ENCODE results near the gene GGT7.
A peak's percentile ranks its signal among the peaks of the same experiment; 100 is the strongest.
"Not testable (repeated sequence)": the region's sequence is repeated elsewhere in the genome, so short reads cannot be mapped to it uniquely, and the experiment has no call there.

GGT7 gene

GRCh38 chr20:34891166-34892062 lies 18.8 kb upstream of the GGT7 start:
- Mint-ChIP-seq H3K4me1 (ENCODE audit: low read depth) (peaks cover 33% of the 10 kb centered on the region), H3K4me3 (no peak overlapping the region), H3K9me3 (ENCODE audit: low read depth) (no peaks in the 10 kb centered on the region), H3K27ac (peak overlapping the region; percentile 62), H3K27me3 (no peaks in the 10 kb centered on the region), H3K36me3 (peaks cover 9% of the 10 kb centered on the region)

DNA sequence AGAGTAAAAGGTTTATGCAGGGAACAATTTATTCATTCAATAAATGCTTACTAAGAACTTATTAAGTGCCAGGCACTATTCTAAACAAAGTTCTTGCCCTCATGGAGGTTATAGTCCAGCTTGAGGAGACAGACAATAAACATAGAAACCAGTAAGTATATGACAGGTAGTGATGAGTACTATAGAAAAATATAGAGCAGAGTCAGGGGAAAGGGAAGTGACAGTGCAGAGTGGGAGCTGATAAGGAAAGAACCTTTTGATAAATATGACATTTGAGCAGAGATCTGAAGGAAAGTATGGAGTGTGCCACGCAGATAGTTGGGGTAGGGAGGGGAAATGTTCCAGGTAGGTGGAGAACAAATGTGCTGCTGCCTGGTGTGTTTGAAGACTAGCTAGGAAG lies 15.8 kb upstream of the GGT7 start:
- no peaks in the 10 kb centered on the region for H3K9me3 Mint-ChIP-seq (ENCODE audit: low read depth)
- peaks cover 8% of the 10 kb centered on the region for H3K36me3 Mint-ChIP-seq
- no peak overlapping the region for H3K4me3 Mint-ChIP-seq
- H3K27ac Mint-ChIP-seq, result no peak overlapping the region
- H3K27me3 Mint-ChIP-seq, result no peaks in the 10 kb centered on the region
- H3K4me1 Mint-ChIP-seq (ENCODE audit: low read depth), result peaks cover 33% of the 10 kb centered on the region

GRCh38 chr20:34887023-34887422 lies 14.4 kb upstream of the GGT7 start:
- Mint-ChIP-seq H3K36me3 (peaks cover 12% of the 10 kb centered on the region), H3K27me3 (no peaks in the 10 kb centered on the region), H3K4me1 (ENCODE audit: low read depth) (peaks cover 29% of the 10 kb centered on the region), H3K9me3 (ENCODE audit: low read depth) (no peaks in the 10 kb centered on the region), H3K27ac (no peak overlapping the region), H3K4me3 (no peak overlapping the region)

GRCh38 chr20:34886122-34886521 lies 13.5 kb upstream of the GGT7 start:
- peaks cover 20% of the 10 kb centered on the region for H3K4me1 Mint-ChIP-seq (ENCODE audit: low read depth)
- H3K9me3 Mint-ChIP-seq (ENCODE audit: low read depth), result no peaks in the 10 kb centered on the region
- peaks cover 12% of the 10 kb centered on the region for H3K36me3 Mint-ChIP-seq
- no peak overlapping the region for H3K27ac Mint-ChIP-seq
- H3K4me3 Mint-ChIP-seq, result no peak overlapping the region
- no peaks in the 10 kb centered on the region for H3K27me3 Mint-ChIP-seq

DNA sequence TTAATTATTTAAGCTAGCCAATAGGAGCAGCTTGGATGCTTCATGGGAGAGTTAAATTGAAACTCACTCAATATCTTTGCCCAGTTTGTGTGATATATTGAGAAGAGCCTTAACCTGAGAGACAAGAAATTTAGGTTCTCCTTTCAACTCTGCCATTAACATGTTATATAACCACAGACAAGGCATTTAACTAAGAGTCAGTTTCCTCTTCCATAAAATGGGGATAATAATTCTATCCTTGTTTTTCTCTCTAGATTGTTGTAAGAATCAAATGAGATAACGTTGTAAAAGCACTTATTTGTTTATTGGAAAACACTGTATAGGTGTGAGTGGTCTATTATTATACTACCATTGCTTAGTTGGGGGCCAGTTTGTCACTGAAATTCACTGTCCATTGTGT lies 11.6 kb upstream of the GGT7 start:
- peaks cover 12% of the 10 kb centered on the region for H3K36me3 Mint-ChIP-seq
- H3K9me3 Mint-ChIP-seq (ENCODE audit: low read depth), result no peaks in the 10 kb centered on the region
- no peaks in the 10 kb centered on the region for H3K27me3 Mint-ChIP-seq
- H3K4me1 Mint-ChIP-seq (ENCODE audit: low read depth), result peaks cover 4% of the 10 kb centered on the region
- no peak overlapping the region for H3K4me3 Mint-ChIP-seq
- H3K27ac Mint-ChIP-seq, result no peak overlapping the region

DNA sequence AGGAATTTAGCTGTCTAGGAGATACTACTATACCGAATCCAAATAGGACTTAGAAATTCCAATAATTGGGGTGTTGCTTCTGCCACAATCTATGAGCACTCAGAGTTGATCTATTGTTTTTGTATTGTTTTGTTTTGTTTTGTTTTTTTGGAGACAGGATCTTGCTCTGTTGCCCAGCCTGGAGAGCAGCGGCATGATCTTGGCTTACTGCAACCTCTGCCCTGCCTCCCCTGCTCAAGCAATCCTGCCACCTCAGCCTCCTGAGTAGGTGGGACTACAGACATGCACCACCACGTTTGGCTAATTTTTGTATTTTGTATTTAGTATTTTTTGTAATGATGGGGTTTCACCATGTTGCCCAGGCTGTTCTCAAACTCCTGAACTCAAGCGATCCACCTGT lies 11.2 kb upstream of the GGT7 start:
- no peak overlapping the region for H3K27ac Mint-ChIP-seq
- no peak overlapping the region for H3K4me3 Mint-ChIP-seq
- H3K27me3 Mint-ChIP-seq, result no peaks in the 10 kb centered on the region
- H3K4me1 Mint-ChIP-seq (ENCODE audit: low read depth), result peaks cover 4% of the 10 kb centered on the region
- peaks cover 12% of the 10 kb centered on the region for H3K36me3 Mint-ChIP-seq
- no peaks in the 10 kb centered on the region for H3K9me3 Mint-ChIP-seq (ENCODE audit: low read depth)

DNA sequence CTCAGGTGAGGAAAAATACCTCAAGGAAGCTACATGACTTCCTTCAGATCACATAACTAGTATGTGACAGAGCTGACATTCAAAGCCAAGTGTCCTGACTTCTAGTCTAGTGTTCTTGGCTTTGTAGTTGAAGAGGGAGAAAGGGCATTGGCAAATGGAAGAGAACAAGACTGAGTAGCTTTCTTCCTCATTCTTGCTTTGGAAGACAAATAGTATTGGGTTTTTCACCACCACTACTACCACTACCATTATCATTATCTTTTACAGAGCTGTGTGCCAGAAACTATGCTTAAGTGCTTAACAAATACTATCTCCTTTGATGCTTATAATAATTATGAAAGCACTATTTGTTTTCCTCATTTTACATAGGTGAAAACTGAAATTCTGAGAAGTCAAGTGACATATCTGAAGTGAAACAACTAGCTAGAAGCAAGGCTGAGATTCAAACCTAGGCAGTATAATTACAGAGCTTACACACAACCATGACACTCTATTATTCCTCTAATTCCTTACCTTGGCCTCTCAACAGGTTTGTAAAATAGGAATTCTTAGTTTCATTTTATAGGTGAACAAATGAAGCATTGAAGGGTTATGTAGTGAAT lies 10.5 kb upstream of the GGT7 start:
- Mint-ChIP-seq H3K36me3 (peaks cover 8% of the 10 kb centered on the region), H3K27me3 (no peaks in the 10 kb centered on the region), H3K27ac (no peak overlapping the region), H3K4me3 (no peak overlapping the region), H3K4me1 (ENCODE audit: low read depth) (peaks cover 4% of the 10 kb centered on the region), H3K9me3 (ENCODE audit: low read depth) (no peaks in the 10 kb centered on the region)

DNA sequence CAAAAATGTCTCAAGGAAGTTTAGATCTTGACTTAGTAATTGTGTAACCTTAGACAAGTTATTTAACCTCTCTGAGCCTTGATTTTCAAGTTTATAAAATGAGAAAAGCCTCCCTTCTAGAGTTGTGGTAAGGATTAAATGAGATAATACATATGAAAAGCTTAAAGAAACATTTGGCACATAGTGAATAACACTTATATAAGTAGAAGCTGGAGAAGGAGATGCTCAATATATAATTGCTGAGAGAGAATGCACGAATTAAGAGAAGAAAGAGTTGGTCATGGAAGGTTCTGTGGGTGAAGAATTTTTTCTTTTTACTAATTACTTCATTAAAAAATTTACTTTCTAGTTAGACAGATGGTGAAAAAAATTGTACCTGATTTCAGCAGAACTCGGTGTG lies 9.0 kb upstream of the GGT7 start:
- H3K4me1 Mint-ChIP-seq (ENCODE audit: low read depth), result peaks cover 11% of the 10 kb centered on the region
- H3K27ac Mint-ChIP-seq, result no peak overlapping the region
- H3K9me3 Mint-ChIP-seq (ENCODE audit: low read depth), result no peaks in the 10 kb centered on the region
- H3K36me3 Mint-ChIP-seq, result peaks cover 8% of the 10 kb centered on the region
- H3K4me3 Mint-ChIP-seq, result no peak overlapping the region
- H3K27me3 Mint-ChIP-seq, result no peaks in the 10 kb centered on the region

GRCh38 chr20:34880971-34881370 lies 8.3 kb upstream of the GGT7 start:
- H3K27me3 Mint-ChIP-seq; H3K36me3 Mint-ChIP-seq; H3K27ac Mint-ChIP-seq; H3K9me3 Mint-ChIP-seq (ENCODE audit: low read depth); H3K4me3 Mint-ChIP-seq: not testable (repeated sequence)
- peaks cover 15% of the 10 kb centered on the region for H3K4me1 Mint-ChIP-seq (ENCODE audit: low read depth)

DNA sequence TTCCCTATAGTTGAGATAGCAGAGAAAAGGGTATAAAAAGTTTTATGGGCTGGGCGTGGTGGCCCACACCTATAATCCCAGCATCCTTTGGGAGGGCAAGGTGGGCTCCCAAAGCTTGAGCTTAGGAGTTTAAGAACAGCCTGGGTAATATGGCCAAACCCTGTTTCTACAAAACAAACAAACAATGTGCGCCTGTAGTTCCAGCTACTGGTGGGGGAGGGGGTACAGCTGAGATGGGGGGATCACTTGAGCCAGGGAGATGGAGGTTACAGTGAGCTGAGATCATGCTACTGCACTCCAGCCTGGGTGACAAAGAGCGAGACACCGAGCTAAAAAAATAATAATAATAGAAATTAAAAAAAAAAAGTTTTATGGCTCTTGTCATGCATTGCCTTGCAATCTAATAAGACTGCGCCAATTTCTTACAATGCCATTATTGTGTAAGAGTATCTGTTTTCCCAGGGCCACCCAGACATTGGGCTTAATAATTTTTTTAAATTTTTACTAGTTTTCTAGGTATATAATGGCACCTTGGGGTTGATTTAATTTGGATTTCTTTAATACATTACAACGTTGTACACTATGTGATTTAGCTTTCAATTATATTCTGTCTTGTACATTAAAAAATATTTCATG lies 7.7 kb upstream of the GGT7 start:
- no peak overlapping the region for H3K27ac Mint-ChIP-seq
- peaks cover 22% of the 10 kb centered on the region for H3K4me1 Mint-ChIP-seq (ENCODE audit: low read depth)
- H3K36me3 Mint-ChIP-seq, result peaks cover 8% of the 10 kb centered on the region
- no peaks in the 10 kb centered on the region for H3K27me3 Mint-ChIP-seq
- no peaks in the 10 kb centered on the region for H3K9me3 Mint-ChIP-seq (ENCODE audit: low read depth)
- H3K4me3 Mint-ChIP-seq, result no peak overlapping the region

DNA sequence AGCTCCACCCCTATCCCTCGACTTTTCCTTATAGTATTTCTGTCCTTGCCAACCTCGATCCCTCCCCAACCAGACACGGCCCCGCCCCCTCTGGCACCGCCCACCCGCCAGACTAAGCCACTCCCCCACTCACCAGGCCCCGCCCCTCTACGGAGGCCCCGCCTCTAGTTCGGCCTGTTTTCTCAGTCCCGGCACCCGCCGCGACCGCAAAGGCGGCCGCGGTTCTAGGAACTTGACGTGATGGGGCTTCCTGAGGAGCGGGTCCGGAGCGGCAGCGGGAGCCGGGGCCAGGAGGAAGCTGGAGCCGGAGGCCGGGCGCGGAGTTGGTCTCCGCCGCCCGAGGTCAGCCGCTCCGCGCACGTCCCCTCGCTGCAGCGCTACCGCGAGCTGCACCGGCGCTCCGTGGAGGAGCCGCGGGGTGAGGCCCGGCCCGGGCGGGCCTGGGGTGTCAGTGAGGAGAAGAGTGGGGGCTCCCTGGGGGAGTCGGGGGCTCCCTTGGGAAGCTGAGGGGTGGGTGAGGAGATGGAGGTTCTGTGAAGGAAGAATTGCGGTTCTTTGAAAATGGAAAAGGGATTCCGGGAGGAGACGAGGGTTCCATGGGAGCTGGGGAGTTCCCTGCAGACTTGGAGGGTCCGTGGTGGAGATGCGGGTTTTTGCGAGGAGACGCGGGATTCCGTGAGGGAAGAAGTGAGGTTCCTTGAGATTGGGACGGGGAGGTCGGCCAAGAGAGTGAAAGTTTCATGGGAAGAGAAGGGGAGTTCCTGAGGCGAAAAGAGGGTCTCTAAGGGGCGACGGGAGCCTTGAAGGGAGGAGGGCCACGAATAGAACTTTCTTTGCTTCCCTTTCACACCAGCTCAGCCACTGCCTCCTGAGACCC lies 4.0 kb upstream of the GGT7 start, which contains the start of gene ACSS2:
Gene ACSS2, plus strand, starts transcription at position 207 of the 877 bp plus-strand sequence. Its CDS starts 34 bp downstream, at position 241.
- Mint-ChIP-seq H3K27me3 (no peaks in the 10 kb centered on the region), H3K36me3 (no peaks in the 10 kb centered on the region), H3K9me3 (ENCODE audit: low read depth) (no peaks in the 10 kb centered on the region), H3K4me3 (peak within 1 kb of the TSS; percentile 88), H3K4me1 (ENCODE audit: low read depth) (peaks cover 47% of the 10 kb centered on the region), H3K27ac (peak within 1 kb of the TSS; percentile 64)

DNA sequence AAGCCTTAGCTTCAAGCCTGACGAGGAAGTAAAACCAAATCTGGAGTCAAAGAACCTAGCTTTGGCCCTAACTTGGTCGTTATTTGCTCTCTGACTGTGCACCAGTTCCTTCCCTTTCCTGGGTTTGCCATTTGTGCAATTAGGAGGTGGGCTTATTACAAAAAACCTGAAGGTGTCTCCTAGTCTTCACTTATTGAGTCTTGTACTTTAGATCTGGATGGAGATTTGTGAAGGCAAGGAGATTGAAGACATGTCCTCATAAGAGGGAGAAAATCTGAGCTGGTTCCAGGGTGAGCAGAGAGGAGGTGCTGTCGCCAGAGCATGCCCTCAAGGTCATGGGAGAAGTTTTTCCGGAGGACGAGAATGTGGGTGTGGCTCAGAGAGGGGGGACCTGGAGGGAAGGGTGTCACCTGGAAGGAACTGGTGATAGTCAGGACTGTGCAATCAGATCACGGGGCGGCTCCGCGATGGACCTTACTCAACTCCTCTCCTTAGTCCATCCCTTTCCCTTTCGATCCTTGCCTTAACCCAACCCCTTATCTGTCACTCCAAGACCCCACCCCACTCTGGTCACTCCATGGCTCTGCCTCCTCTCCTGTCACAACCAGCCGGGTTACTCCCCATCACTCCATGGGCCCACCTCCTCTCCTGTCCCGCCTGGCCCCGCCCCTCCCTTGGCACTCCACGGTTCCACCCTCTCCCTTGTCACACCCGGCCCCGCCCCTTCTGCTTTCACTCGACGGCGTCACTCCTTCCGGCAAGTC lies 3.2 kb upstream of the GGT7 start:
- Mint-ChIP-seq H3K4me1 (ENCODE audit: low read depth) (peaks cover 56% of the 10 kb centered on the region), H3K4me3 (peak overlapping the region; percentile 88)

GRCh38 chr20:34874094-34874654 lies 1.5 kb upstream of the GGT7 start:
- Mint-ChIP-seq H3K27ac (peak overlapping the region; percentile 73), H3K9me3 (ENCODE audit: low read depth) (no peaks in the 10 kb centered on the region), H3K36me3 (no peaks in the 10 kb centered on the region), H3K4me1 (ENCODE audit: low read depth) (peaks cover 66% of the 10 kb centered on the region), H3K27me3 (no peaks in the 10 kb centered on the region), H3K4me3 (peak overlapping the region; percentile 88)

More for the DNA sequence above, 3.2 kb upstream of the GGT7 start:
- H3K27ac Mint-ChIP-seq, result peak overlapping the region; percentile 50
- H3K27me3 Mint-ChIP-seq, result no peaks in the 10 kb centered on the region
- H3K9me3 Mint-ChIP-seq (ENCODE audit: low read depth), result no peaks in the 10 kb centered on the region
- no peaks in the 10 kb centered on the region for H3K36me3 Mint-ChIP-seq

All from activated naive CD8-positive, alpha-beta T cell (primary cell).